A549 (cell line): Measurements from ENCODE around the gene TMEM140. TPM values are rescaled to one million over a fixed set of nuclear protein-coding genes. Genes with fewer than 3 reads are reported as not detected.
A peak's percentile ranks its signal among the peaks of the same experiment; 100 is the strongest.
"Not testable (repeated sequence)": the region's sequence is repeated elsewhere in the genome, so short reads cannot be mapped to it uniquely, and the experiment has no call there.

Experiments
- ATAC-seq, 2 experiments: fragments of 200-7000 bp in 1 of 2; fragments of >200 bp in 1 of 2; cut with Nextera tagmentation in 1 of 2; cut with Tn5 transposase in 1 of 2; 3 replicates each; pipeline versions ENCODE4 v1.8.0 to v1.9.1; 2018 to 2020; ENCODE audit warnings: mild to moderate bottlenecking in 1 of 2, moderate library complexity in 1 of 2
- CTCF ChIA-PET: fragments of 300-600 bp; sonication (Branson Sonifier 250); formaldehyde crosslinking; extraction: SDS; loops from one replicate; lab custom pipeline; 2021; ENCODE audit warnings: antibody characterized with exemption, inconsistent platforms; lab: Yijun Ruan, JAX
- POLR2A ChIA-PET: fragments of 350-600 bp; formaldehyde crosslinking; extraction: SDS; loops from one replicate; lab custom pipeline; 2021; ENCODE audit warnings: antibody characterized with exemption, inconsistent platforms; lab: Yijun Ruan, JAX
- DNase-seq, 2 experiments: peaks; one replicate each; pipeline versions ENCODE4 v3.0.0 to v3.0.0-alpha.2; 2011 to 2016; ENCODE audit warnings: low read depth in 1 of 2, low spot score in 1 of 2
- FAIRE-seq: peaks from 2 replicates; lab custom pipeline; 2011; peaks lifted over from hg19 to GRCh38; lab: Jason Lieb, UNC
- H3K27ac ChIP-seq, 2 experiments: fragments of >200 bp; sonication (Bioruptor Twin); formaldehyde crosslinking; 3 replicates each; pipeline ENCODE4 v1.5.1; 2016 to 2017
- H3K4me1 ChIP-seq: fragments of >200 bp; sonication (Bioruptor Twin); formaldehyde crosslinking; 3 replicates; pipeline ENCODE4 v1.6.1; 2016
- H3K4me2 ChIP-seq: fragments of >200 bp; sonication (Bioruptor Twin); formaldehyde crosslinking; 3 replicates; pipeline ENCODE4 v1.6.1; 2016
- H3K4me3 ChIP-seq: fragments of >200 bp; sonication (Bioruptor Twin); formaldehyde crosslinking; 3 replicates; pipeline ENCODE4 v1.5.1; 2016
- H3K9me3 ChIP-seq: fragments of >200 bp; sonication (Bioruptor Twin); formaldehyde crosslinking; 3 replicates; pipeline ENCODE4 v1.6.1; 2016
- CBX2 ChIP-seq: fragments of 200-600 bp; sonication (generic); IDR thresholded peaks from 2 replicates; pipeline ENCODE4 v1.6.1; 2016; ENCODE audit warnings: low read depth, mild to moderate bottlenecking, borderline replicate concordance
- CBX8 ChIP-seq: fragments of 200-600 bp; sonication (generic); IDR thresholded peaks from 2 replicates; pipeline ENCODE4 v1.6.1; 2016
- CEBPB ChIP-seq, 2 experiments: fragments of >200 bp in 1 of 2; sonication (Bioruptor Twin) in 1 of 2; formaldehyde crosslinking in 1 of 2; IDR thresholded peaks; 2 replicates each; pipeline ENCODE4 v1.6.1; 2012 to 2016
- E2F6 ChIP-seq: IDR thresholded peaks from 2 replicates; pipeline ENCODE4 v1.6.1; 2012; ENCODE audit warnings: low read depth, borderline replicate concordance
- EHMT2 ChIP-seq: fragments of 200-600 bp; sonication (generic); IDR thresholded peaks from 2 replicates; pipeline ENCODE4 v1.6.1; 2016; ENCODE audit warnings: antibody characterized with exemption, low read depth, mild to moderate bottlenecking, moderate library complexity
- ESRRA ChIP-seq: fragments of 150-350 bp; IDR thresholded peaks from 2 replicates; pipeline ENCODE4 v1.6.1; 2014; ENCODE audit warnings: mild to moderate bottlenecking, low read length, borderline replicate concordance
- FOSL2 ChIP-seq, 2 experiments: fragments of 450-650 bp in 1 of 2; fragments of >200 bp in 1 of 2; sonication (Bioruptor Twin) in 1 of 2; formaldehyde crosslinking; IDR thresholded peaks; 2 replicates each; pipeline versions ENCODE4 v1.5.0 to v1.6.1; 2016 to 2020; ENCODE audit warnings: mild to moderate bottlenecking in 1 of 2, moderate library complexity in 1 of 2
- HOXA7 ChIP-seq: fragments of 250-450 bp; sonication (Bioruptor Pico); IDR thresholded peaks from 2 replicates; pipeline ENCODE4 v1.5.0; 2020; ENCODE audit warnings: mild to moderate bottlenecking, moderate library complexity
- JUN ChIP-seq, 2 experiments: fragments of >200 bp; sonication (Bioruptor Twin); formaldehyde crosslinking; IDR thresholded peaks; 2 replicates in 1 of 2; 3 replicates in 1 of 2; pipeline ENCODE4 v1.6.1; 2016 to 2017
- MAX ChIP-seq: IDR thresholded peaks from 2 replicates; pipeline ENCODE4 v1.6.1; 2012
- PHF8 ChIP-seq: fragments of 200-600 bp; sonication (generic); IDR thresholded peaks from 2 replicates; pipeline ENCODE4 v1.6.1; 2016; ENCODE audit warnings: low read depth, mild to moderate bottlenecking, antibody characterized with exemption, moderate library complexity, borderline replicate concordance
- POLR2A ChIP-seq: IDR thresholded peaks from 2 replicates; pipeline ENCODE4 v1.6.1; 2012; ENCODE audit warnings: mild to moderate bottlenecking, low read length
- REST ChIP-seq: fragments of 200-600 bp; sonication (generic); IDR thresholded peaks from 2 replicates; pipeline ENCODE4 v1.6.1; 2016; ENCODE audit warnings: antibody characterized with exemption, mild to moderate bottlenecking, moderate library complexity
- RNF2 ChIP-seq: fragments of 200-600 bp; sonication (generic); IDR thresholded peaks from 2 replicates; pipeline ENCODE4 v1.6.1; 2016; ENCODE audit warnings: low read depth, mild to moderate bottlenecking, antibody characterized with exemption, moderate library complexity, borderline replicate concordance
- TFCP2L1 ChIP-seq: fragments of 250-450 bp; sonication (Bioruptor Pico); IDR thresholded peaks from 2 replicates; pipeline ENCODE4 v1.5.0; 2021; ENCODE audit warnings: mild to moderate bottlenecking
- USF2 ChIP-seq: fragments of 450-650 bp; IDR thresholded peaks from 2 replicates; pipeline ENCODE4 v1.6.1; 2014; ENCODE audit warnings: antibody characterized with exemption
- ZFP36 ChIP-seq: fragments of 450-650 bp; IDR thresholded peaks from 2 replicates; pipeline ENCODE4 v1.6.1; 2014; ENCODE audit warnings: borderline replicate concordance; ENCODE audit not compliant: partially characterized antibody
- WGBS: methylation state at CpG from one replicate; pipeline ENCODE4 v1.1.6; 2017; ENCODE audit errors: missing lambda C conversion rate; 5-methylcytosine and 5-hydroxymethylcytosine counted together
- polyA plus RNA-seq, 4 experiments: library from polyadenylated mRNA; depleted of rRNA in 3 of 4; stranded (reverse); fragments of >200 nt; fragmentation: RNase III in 1 of 4; extraction: RNeasy Plus Mini Kit Qiagen cat#74134 plus additional on column Dnase treatment in 1 of 4; gene quantifications; 2 replicates in 3 of 4; 3 replicates in 1 of 4; pipeline ENCODE4 v1.2.3, GENCODE V29; 2011 to 2017

TMEM140 gene
- polyA plus RNA-seq, 2 of the 4 experiments (the other 2 are of a cell fraction) = 0.72 to 0.87 TPM

- DNase-seq = peak in 1 of 2 experiments; percentile 68
- Histone ChIP-seq H3K27ac (peak overlapping the region; percentile 96 to 99), H3K4me1 (peaks cover 30% of the 10 kb centered on the region), H3K4me3 (peak overlapping the region; percentile 87), H3K4me2 (peak overlapping the region; percentile 94)
- POLR2A ChIA-PET = interaction anchor here (0.9 to 1.8 kb wide), 4 partner anchors 8 to 185 kb away, joined by 3 to 8 read pairs (median 6); partner anchors contain the start of genes AGBL3 and WDR91
- FAIRE-seq, H3K9me3 ChIP-seq: not testable (repeated sequence)
- TF ChIP-seq CEBPB (IDR thresholded peaks at IDR 0.05) (peak; percentile 62 to 81; a peak in 3 of 4 replicates), MAX (0 out of 2 replicates have a peak, but pooled peaks have one; percentile 16), POLR2A (peak; percentile 14; the same call in 1 of the 2 replicates)
- WGBS = 17% methylated on average over 13 of the region's 19 CpGs
- CTCF ChIA-PET = interaction anchor here (1.0 to 4.0 kb wide), 11 partner anchors 9 to 541 kb away, joined by 3 to 26 read pairs (median 7); partner anchors contain the start of genes AGBL3 and TMEM140
- peak; percentile 27 to 47; a peak in 3 of 6 replicates for ATAC-seq
These were observed 23.9 kb downstream of the TMEM140 start for GRCh38 chr7:135171581-135172291.

- H3K4me3 ChIP-seq, H3K27ac ChIP-seq, POLR2A ChIA-PET, FAIRE-seq, H3K4me2 ChIP-seq, H3K9me3 ChIP-seq, ATAC-seq, DNase-seq: not testable (repeated sequence)
- CTCF ChIA-PET = interaction anchor here (0.6 to 1.6 kb wide), 5 partner anchors 15 to 754 kb away, joined by 3 to 5 read pairs (median 3); no protein-coding TSS in a partner anchor
- whole genome bisulfite sequencing = 78% methylated on average over 4 of the region's 4 CpGs
- peaks cover 30% of the 10 kb centered on the region for H3K4me1 ChIP-seq
These were observed 26.0 kb downstream of the TMEM140 start for GRCh38 chr7:135173916-135174315.

GRCh38 chr7:135174941-135175340, 27.1 kb downstream of the TMEM140 start:
- no peak overlapping the region for H3K4me2 ChIP-seq
- ATAC-seq (no peak), DNase-seq (no peak), FAIRE-seq (no peak)
- TF ChIP-seq PHF8 = no peak
- TF ChIP-seq HOXA7 = no peak
- TF ChIP-seq E2F6 = no peak
- no peak for TF ChIP-seq CBX2
- TF ChIP-seq USF2 = no peak
- no peak for TF ChIP-seq ESRRA
- no peak for TF ChIP-seq RNF2
- TF ChIP-seq TFCP2L1 (CRISPR knock-in tag) = no peak
- TF ChIP-seq CBX8 = no peak
- no peak for TF ChIP-seq JUN (IDR thresholded peaks at IDR 0.05)
- no peak for TF ChIP-seq ZFP36
- TF ChIP-seq FOSL2 (IDR thresholded peaks at IDR 0.05) = no peak
- TF ChIP-seq FOSL2 (CRISPR knock-in tag; IDR thresholded peaks at IDR 0.05) = no peak
- TF ChIP-seq EHMT2 = no peak
- TF ChIP-seq REST = no peak
- POLR2A ChIA-PET = no interaction called here
- whole genome bisulfite sequencing = 93% methylated on average over 7 of the region's 7 CpGs
- H3K4me1 ChIP-seq = peaks cover 26% of the 10 kb centered on the region
- H3K4me3 ChIP-seq = no peak overlapping the region
- H3K27ac ChIP-seq = no peak overlapping the region
- H3K9me3 ChIP-seq = no peaks in the 10 kb centered on the region
- CTCF ChIA-PET = interaction anchor here (0.7 kb wide), 1 partner anchor 17 kb away, joined by 3 read pairs; no protein-coding TSS in a partner anchor
